ENCODE results near the gene LCN1. TPM values are rescaled to one million over a fixed set of nuclear protein-coding genes. Genes with fewer than 3 reads are reported as not detected.

LCN1 gene
- total and polyA plus RNA-seq, 2 donors (not counting 3 experiments of a cell fraction or from before 2014, with no cell fraction given) = not detected

DNA sequence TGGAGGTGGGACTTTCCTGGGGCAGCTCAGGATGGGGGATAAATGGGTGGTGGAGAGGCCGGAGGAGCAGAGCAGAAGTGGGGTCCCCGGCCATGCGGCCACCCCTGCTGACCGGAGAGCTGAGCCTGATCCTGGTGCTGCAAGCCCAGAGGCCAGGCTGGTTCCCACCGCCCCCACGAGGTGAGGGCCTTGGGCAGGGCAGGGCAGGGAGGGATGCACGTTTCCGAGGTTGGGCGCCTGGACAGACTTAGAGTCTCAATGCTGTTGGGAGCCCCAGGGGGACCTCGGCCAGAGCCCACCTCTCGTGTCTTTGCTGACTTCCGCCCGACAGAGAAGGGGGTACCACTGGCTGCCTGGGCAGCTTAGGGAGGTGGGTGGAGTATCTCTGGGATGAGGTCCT, 30.2 kb downstream of the LCN1 start:
- Histone ChIP-seq H3K9ac (replicated peaks; ENCODE audit: extremely low read depth, insufficient read depth, low read length) (no peak overlapping the region), H3K36me3 (ENCODE audit: control insufficient read depth in 2 of 2, extremely low read depth in 1 of 2, insufficient read depth in 2 of 2, low read length in 2 of 2) (no peaks in the 10 kb centered on the region), H3K9me1 (replicated peaks; ENCODE audit: control insufficient read depth, extremely low read depth, insufficient read depth, low read length) (no peaks in the 10 kb centered on the region), H4K20me1 (replicated peaks; ENCODE audit: control insufficient read depth, extremely low read depth, insufficient read depth, low read length) (no peaks in the 10 kb centered on the region), H3K27me3 (ENCODE audit: control insufficient read depth in 2 of 2, insufficient read depth in 2 of 2, low read length in 2 of 2) (no peaks in the 10 kb centered on the region), H3K79me2 (ENCODE audit: control insufficient read depth, insufficient read depth, low read length) (no peaks in the 10 kb centered on the region), H3K9me3 (replicated peaks; ENCODE audit: control insufficient read depth, insufficient read depth, low read length) (no peaks in the 10 kb centered on the region), H3K4me2 (ENCODE audit: insufficient read depth, low read length) (no peak overlapping the region), H3K27ac (ENCODE audit: insufficient read depth, low read depth, low read length) (no peak overlapping the region), H3K4me1 (ENCODE audit: control insufficient read depth, extremely low read depth, insufficient read depth, low read length) (no peaks in the 10 kb centered on the region), H3K4me3 (replicated peaks in 1 of 3; ENCODE audit: insufficient read depth in 1 of 3, low read depth in 1 of 3, low read length in 3 of 3) (no peak overlapping the region), H2AFZ (ENCODE audit: low read depth, low read length) (no peak overlapping the region)
- BruUV-seq (replicated peaks) = no TSS peak
- POLR2A ChIA-PET = no interaction called here
- dilution Hi-C loops (cut with MboI; ENCODE audit: extremely low pct_ligation_motif_present, low sequenced_read_pairs) = no loop called here
- intact Hi-C loops (cut with micrococcal nuclease) = no loop called here
- no peak for DNase-seq (ENCODE audit: low read depth, low spot score)
- CTCF ChIA-PET = interaction anchor here (0.6 to 1.1 kb wide), 2 partner anchors 21 to 548 kb away, joined by 3 read pairs; no protein-coding TSS in a partner anchor
- TF ChIP-seq POLR2AphosphoS5 (IDR thresholded peaks at IDR 0.05; ENCODE audit: insufficient read depth, low read depth, low read length) (no peak), MYC (IDR thresholded peaks at IDR 0.05; ENCODE audit: low read depth, low read length) (no peak), JUN (IDR thresholded peaks at IDR 0.05; ENCODE audit: borderline replicate concordance, insufficient read depth, insufficient read length, low read depth) (no peak), FOS (IDR thresholded peaks at IDR 0.05; ENCODE audit: borderline replicate concordance, insufficient read depth, low read length) (no peak), MAX (IDR thresholded peaks at IDR 0.05; ENCODE audit: insufficient read depth, insufficient read length) (no peak), GATA2 (IDR thresholded peaks at IDR 0.05; ENCODE audit: insufficient read depth, insufficient read length, low read depth, low read length) (no peak)
- TF ChIP-seq, protein P1, sequence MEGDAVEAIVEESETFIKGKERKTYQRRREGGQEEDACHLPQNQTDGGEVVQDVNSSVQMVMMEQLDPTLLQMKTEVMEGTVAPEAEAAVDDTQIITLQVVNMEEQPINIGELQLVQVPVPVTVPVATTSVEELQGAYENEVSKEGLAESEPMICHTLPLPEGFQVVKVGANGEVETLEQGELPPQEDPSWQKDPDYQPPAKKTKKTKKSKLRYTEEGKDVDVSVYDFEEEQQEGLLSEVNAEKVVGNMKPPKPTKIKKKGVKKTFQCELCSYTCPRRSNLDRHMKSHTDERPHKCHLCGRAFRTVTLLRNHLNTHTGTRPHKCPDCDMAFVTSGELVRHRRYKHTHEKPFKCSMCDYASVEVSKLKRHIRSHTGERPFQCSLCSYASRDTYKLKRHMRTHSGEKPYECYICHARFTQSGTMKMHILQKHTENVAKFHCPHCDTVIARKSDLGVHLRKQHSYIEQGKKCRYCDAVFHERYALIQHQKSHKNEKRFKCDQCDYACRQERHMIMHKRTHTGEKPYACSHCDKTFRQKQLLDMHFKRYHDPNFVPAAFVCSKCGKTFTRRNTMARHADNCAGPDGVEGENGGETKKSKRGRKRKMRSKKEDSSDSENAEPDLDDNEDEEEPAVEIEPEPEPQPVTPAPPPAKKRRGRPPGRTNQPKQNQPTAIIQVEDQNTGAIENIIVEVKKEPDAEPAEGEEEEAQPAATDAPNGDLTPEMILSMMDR (IDR thresholded peaks at IDR 0.05; ENCODE audit: extremely low read depth in 1 of 2, insufficient read depth in 1 of 2, low read depth in 1 of 2, low read length in 2 of 2) = no peak
- FAIRE-seq = no peak
